Activated CD4-positive, alpha-beta memory T cell treated with anti-CD3 and anti-CD28 coated beads for 36 hours (primary cell): ENCODE data around the gene SUN5. TPM values are rescaled to one million over a fixed set of nuclear protein-coding genes. Genes with fewer than 3 reads are reported as not detected.
"Not testable (repeated sequence)": the region's sequence is repeated elsewhere in the genome, so short reads cannot be mapped to it uniquely, and the experiment has no call there.

ENCODE experiments used
- CTCF ChIA-PET: fragments of 350-600 bp; sonication (Branson Sonifier 250); formaldehyde crosslinking; loops from one replicate; lab custom pipeline; 2021; ENCODE audit warnings: antibody characterized with exemption, inconsistent platforms; lab: Charles Lee
- POLR2A ChIA-PET: fragments of 350-600 bp; sonication (Branson Sonifier 250); formaldehyde crosslinking; loops from one replicate; lab custom pipeline; 2021; ENCODE audit warnings: antibody characterized with exemption; lab: Charles Lee
- DNase-seq: peaks from one replicate; pipeline ENCODE4 v3.0.0-alpha.2; 2020
- H3K27ac Mint-ChIP-seq: one replicate; pipeline ENCODE4 v1.8.0; 2021; ENCODE audit warnings: mixed read lengths
- H3K27me3 Mint-ChIP-seq: one replicate; pipeline ENCODE4 v1.8.0; 2021; ENCODE audit warnings: mixed read lengths
- H3K36me3 Mint-ChIP-seq: one replicate; pipeline ENCODE4 v1.8.0; 2021; ENCODE audit warnings: mixed read lengths
- H3K4me1 Mint-ChIP-seq: one replicate; pipeline ENCODE4 v1.8.0; 2021; ENCODE audit warnings: low read depth, mixed read lengths
- H3K4me3 Mint-ChIP-seq: one replicate; pipeline ENCODE4 v1.8.0; 2021; ENCODE audit warnings: mild to moderate bottlenecking, mixed read lengths
- H3K9me3 Mint-ChIP-seq: one replicate; pipeline ENCODE4 v1.8.0; 2021; ENCODE audit warnings: mixed read lengths
- intact Hi-C: fragments of 100-400 bp; cut with micrococcal nuclease; formaldehyde crosslinking; loops from one replicate; pipeline ENCODE4 v1.15.1; 2023
- total RNA-seq, 2 experiments: library from RNA; stranded (reverse); gene quantifications; one replicate each; pipeline ENCODE4 v1.2.3, GENCODE V29; 2021

Gene SUN5
- not detected for total RNA-seq

GRCh38 chr20:33004141-33004751, at the start of gene SUN5:
Gene SUN5, minus strand, starts transcription at chr20:33004433. Its CDS starts 93 bp downstream, at chr20:33004340.
- Mint-ChIP-seq H3K4me1 (peaks cover 10% of the 10 kb centered on the region), H3K9me3 (peaks cover 3% of the 10 kb centered on the region), H3K27me3 (no peaks in the 10 kb centered on the region), H3K36me3 (peaks cover 2% of the 10 kb centered on the region), H3K4me3 (no peak within 1 kb of the TSS), H3K27ac (no peak within 1 kb of the TSS)
- intact Hi-C loops: loop anchor here (2.0 kb wide), 1 partner anchor 31 kb away; no protein-coding TSS in a partner anchor
- no peak for DNase-seq
- CTCF ChIA-PET: interaction anchor here (0.6 to 4.9 kb wide), 25 partner anchors 10 to 1437 kb away, joined by 3 to 64 read pairs (median 5); no protein-coding TSS in a partner anchor
- POLR2A ChIA-PET: interaction anchor here (0.9 kb wide), 1 partner anchor 58 kb away, joined by 3 read pairs; no protein-coding TSS in a partner anchor

- Mint-ChIP-seq H3K27me3 (no peaks in the 10 kb centered on the region), H3K9me3 (no peaks in the 10 kb centered on the region), H3K4me1 (no peaks in the 10 kb centered on the region), H3K27ac (no peak within 1 kb of the TSS), H3K36me3 (no peaks in the 10 kb centered on the region), H3K4me3 (no peak within 1 kb of the TSS)
- ChIA-PET POLR2A (no interaction called here), CTCF (no interaction called here)
- intact Hi-C loops: no loop called here
- no peak for DNase-seq
Measured at GRCh38 chr20:33053291-33054106, 49.3 kb upstream of the SUN5 start, which contains the start of gene BPIFB3. Gene BPIFB3, plus strand, starts transcription at chr20:33053903. Its CDS starts 1,533 bp downstream, at chr20:33055436.

GRCh38 chr20:33051333-33051732, 47.1 kb upstream of the SUN5 start:
- H3K27me3 Mint-ChIP-seq: no peaks in the 10 kb centered on the region

GRCh38 chr20:33046412-33046811, 42.2 kb upstream of the SUN5 start:
- Mint-ChIP-seq H3K9me3 (peaks cover 18% of the 10 kb centered on the region), H3K27ac (no peak overlapping the region), H3K36me3 (no peaks in the 10 kb centered on the region), H3K4me3 (no peak overlapping the region), H3K27me3 (no peaks in the 10 kb centered on the region), H3K4me1 (no peaks in the 10 kb centered on the region)
- no peak for DNase-seq
- ChIA-PET CTCF (interaction anchor here (0.6 kb wide), 1 partner anchor 308 kb away, joined by 3 read pairs; no protein-coding TSS in a partner anchor), POLR2A (no interaction called here)
- intact Hi-C loops: no loop called here

More at GRCh38 chr20:33051333-33051732, 47.1 kb upstream of the SUN5 start:
- H3K36me3 Mint-ChIP-seq: no peaks in the 10 kb centered on the region
- CTCF ChIA-PET: interaction anchor here (0.6 to 0.8 kb wide), 2 partner anchors 8 to 11 kb away, joined by 3 read pairs; no protein-coding TSS in a partner anchor
- POLR2A ChIA-PET: no interaction called here
- H3K4me3 Mint-ChIP-seq: no peak overlapping the region
- H3K27ac Mint-ChIP-seq: no peak overlapping the region
- peaks cover 4% of the 10 kb centered on the region for H3K9me3 Mint-ChIP-seq
- no peaks in the 10 kb centered on the region for H3K4me1 Mint-ChIP-seq
- intact Hi-C loops: no loop called here
- DNase-seq: no peak

GRCh38 chr20:33045129-33045721, 41.0 kb upstream of the SUN5 start:
- DNase-seq, POLR2A ChIA-PET, CTCF ChIA-PET, H3K27me3 Mint-ChIP-seq, H3K4me3 Mint-ChIP-seq, intact Hi-C loops, H3K4me1 Mint-ChIP-seq, H3K36me3 Mint-ChIP-seq, H3K27ac Mint-ChIP-seq: not testable (repeated sequence)
- H3K9me3 Mint-ChIP-seq: peaks cover 18% of the 10 kb centered on the region

GRCh38 chr20:33043731-33044181, 39.5 kb upstream of the SUN5 start:
- Mint-ChIP-seq H3K36me3 (no peaks in the 10 kb centered on the region), H3K27ac (no peak overlapping the region), H3K27me3 (no peaks in the 10 kb centered on the region), H3K4me1 (no peaks in the 10 kb centered on the region), H3K4me3 (no peak overlapping the region), H3K9me3 (peaks cover 18% of the 10 kb centered on the region)
- intact Hi-C loops: no loop called here
- ChIA-PET POLR2A (no interaction called here), CTCF (no interaction called here)
- DNase-seq: no peak

GRCh38 chr20:33042983-33043730, 38.9 kb upstream of the SUN5 start:
- no peak for DNase-seq
- ChIA-PET POLR2A (no interaction called here), CTCF (no interaction called here)
- no peak overlapping the region for H3K4me3 Mint-ChIP-seq
- intact Hi-C loops: no loop called here
- H3K36me3 Mint-ChIP-seq: no peaks in the 10 kb centered on the region
- H3K9me3 Mint-ChIP-seq: peaks cover 18% of the 10 kb centered on the region
- H3K4me1 Mint-ChIP-seq: no peaks in the 10 kb centered on the region
- H3K27me3 Mint-ChIP-seq: no peaks in the 10 kb centered on the region
- H3K27ac Mint-ChIP-seq: no peak overlapping the region

GRCh38 chr20:33042430-33042829, 38.2 kb upstream of the SUN5 start:
- ChIA-PET POLR2A (no interaction called here), CTCF (interaction anchor here (1.7 kb wide), 1 partner anchor 252 kb away, joined by 3 read pairs; no protein-coding TSS in a partner anchor)
- no peaks in the 10 kb centered on the region for H3K4me1 Mint-ChIP-seq
- no peak overlapping the region for H3K27ac Mint-ChIP-seq
- H3K4me3 Mint-ChIP-seq: no peak overlapping the region
- intact Hi-C loops: no loop called here
- no peaks in the 10 kb centered on the region for H3K36me3 Mint-ChIP-seq
- no peak for DNase-seq
- H3K9me3 Mint-ChIP-seq: peaks cover 18% of the 10 kb centered on the region
- H3K27me3 Mint-ChIP-seq: no peaks in the 10 kb centered on the region

- H3K27ac Mint-ChIP-seq: no peak overlapping the region
- H3K4me1 Mint-ChIP-seq: no peaks in the 10 kb centered on the region
- H3K36me3 Mint-ChIP-seq: no peaks in the 10 kb centered on the region
- no peak overlapping the region for H3K4me3 Mint-ChIP-seq
- peaks cover 2% of the 10 kb centered on the region for H3K9me3 Mint-ChIP-seq
- CTCF ChIA-PET: no interaction called here
- no peak for DNase-seq
- no peaks in the 10 kb centered on the region for H3K27me3 Mint-ChIP-seq
- intact Hi-C loops: no loop called here
- POLR2A ChIA-PET: no interaction called here
Measured at GRCh38 chr20:33038243-33038642, 34.0 kb upstream of the SUN5 start.

GRCh38 chr20:33037456-33037855, 33.2 kb upstream of the SUN5 start:
- intact Hi-C loops: no loop called here
- Mint-ChIP-seq H3K4me1 (no peaks in the 10 kb centered on the region), H3K36me3 (no peaks in the 10 kb centered on the region), H3K4me3 (no peak overlapping the region), H3K9me3 (peaks cover 4% of the 10 kb centered on the region), H3K27me3 (no peaks in the 10 kb centered on the region), H3K27ac (no peak overlapping the region)
- ChIA-PET CTCF (no interaction called here), POLR2A (no interaction called here)
- no peak for DNase-seq

GRCh38 chr20:33034901-33035492, 30.8 kb upstream of the SUN5 start:
- CTCF ChIA-PET: no interaction called here
- DNase-seq: no peak
- Mint-ChIP-seq H3K4me1 (no peaks in the 10 kb centered on the region), H3K4me3 (no peak overlapping the region), H3K27ac (no peak overlapping the region), H3K27me3 (no peaks in the 10 kb centered on the region), H3K9me3 (peaks cover 4% of the 10 kb centered on the region), H3K36me3 (no peaks in the 10 kb centered on the region)
- POLR2A ChIA-PET: no interaction called here
- intact Hi-C loops: no loop called here
